Panc1 (cell line): ENCODE data around the gene CRYZ. TPM values are rescaled to one million over a fixed set of nuclear protein-coding genes. Genes with fewer than 3 reads are reported as not detected.

Experiments used
- ATAC-seq: fragments of 200-7000 bp; cut with Tn5 transposase; 2 replicates; pipeline ENCODE4 v1.9.1; 2020; ENCODE audit warnings: mild to moderate bottlenecking, moderate library complexity
- BruUV-seq: library from RNA; stranded (reverse); fragments of 400-500 nt; replicated peaks from 2 replicates; lab custom pipeline; 2021; lab: Mats Ljungman, UMichigan
- CTCF ChIA-PET: fragments of 300-600 bp; sonication (Branson Sonifier 250); formaldehyde crosslinking; loops from one replicate; lab custom pipeline; 2022; ENCODE audit warnings: antibody characterized with exemption; lab: Charles Lee
- POLR2A ChIA-PET: fragments of 300-600 bp; sonication (Branson Sonifier 250); formaldehyde crosslinking; loops from one replicate; lab custom pipeline; 2022; ENCODE audit warnings: antibody characterized with exemption; lab: Charles Lee
- DNase-seq: peaks from one replicate; pipeline ENCODE4 v3.0.0-alpha.2; 2010; ENCODE audit warnings: low read depth, low spot score
- H3K27ac ChIP-seq: 2 replicates; pipeline ENCODE4 v1.5.1; 2011; ENCODE audit warnings: mild to moderate bottlenecking, low read length, inconsistent platforms
- H3K27me3 ChIP-seq: fragments of 200-500 bp; sonication (Bioruptor generic); 2 replicates; pipeline ENCODE4 v1.6.0; 2014; ENCODE audit warnings: low read length, inconsistent platforms; ENCODE audit not compliant: control insufficient read depth, insufficient read depth
- H3K36me3 ChIP-seq: fragments of 200-500 bp; sonication (Bioruptor generic); 2 replicates; pipeline ENCODE4 v1.5.1; 2014; ENCODE audit warnings: inconsistent platforms, mild to moderate bottlenecking, low read length, moderate library complexity; ENCODE audit not compliant: control insufficient read depth, insufficient read depth
- H3K4me1 ChIP-seq: 2 replicates; pipeline ENCODE4 v1.5.1; 2011; ENCODE audit warnings: inconsistent platforms, mild to moderate bottlenecking, low read length, moderate library complexity; ENCODE audit not compliant: control insufficient read depth, insufficient read depth
- H3K4me3 ChIP-seq, 2 experiments: 2 replicates each; pipeline ENCODE4 v1.5.1; 2011 to 2012; ENCODE audit warnings: low read depth in 2 of 2, low read length in 2 of 2, mild to moderate bottlenecking in 2 of 2, inconsistent platforms in 1 of 2, moderate library complexity in 1 of 2
- H3K9me3 ChIP-seq: fragments of 200-500 bp; sonication (Bioruptor generic); 2 replicates; pipeline ENCODE4 v1.5.1; 2014; ENCODE audit warnings: low read depth, mild to moderate bottlenecking, inconsistent platforms, low read length, moderate library complexity; ENCODE audit not compliant: control insufficient read depth, insufficient read depth
- CTCF ChIP-seq: fragments of 450-650 bp; IDR thresholded peaks from 2 replicates; pipeline ENCODE4 v1.5.1; 2017; ENCODE audit warnings: mild to moderate bottlenecking
- POLR2AphosphoS5 ChIP-seq: IDR thresholded peaks from 2 replicates; pipeline ENCODE4 v1.6.1; 2012; ENCODE audit warnings: mild to moderate bottlenecking, low read depth, low read length, moderate library complexity
- REST ChIP-seq, 2 experiments: IDR thresholded peaks; 2 replicates each; pipeline ENCODE4 v1.6.1; 2011 to 2012; ENCODE audit warnings: low read depth in 2 of 2, control low read depth in 1 of 2, low read length in 1 of 2, mild to moderate bottlenecking in 1 of 2, moderate library complexity in 1 of 2; ENCODE audit not compliant: insufficient read depth in 1 of 2
- SIN3A ChIP-seq: IDR thresholded peaks from 2 replicates; pipeline ENCODE4 v1.6.1; 2012; ENCODE audit warnings: low read depth, mild to moderate bottlenecking, low read length, moderate library complexity, borderline replicate concordance; ENCODE audit not compliant: insufficient read depth
- TCF7L2 ChIP-seq: IDR thresholded peaks from 2 replicates; pipeline ENCODE4 v1.6.1; 2011; ENCODE audit warnings: mild to moderate bottlenecking, low read depth, low read length, inconsistent platforms
- in situ Hi-C: cut with HindIII; loops from 2 replicates; pipeline ENCODE4 v1.10.0; 2016; ENCODE audit warnings: low sequenced_read_pairs, low pct_unique_long_range_greater_than_20kb
- intact Hi-C: fragments of 100-400 bp; cut with micrococcal nuclease; formaldehyde crosslinking; loops from one replicate; pipeline ENCODE4 v1.10.0; 2022; ENCODE audit not compliant: unreplicated experiment
- total RNA-seq: library from RNA; stranded (reverse); gene quantifications from one replicate; pipeline ENCODE4 v1.2.1, GENCODE V29; 2021; ENCODE audit not compliant: unreplicated experiment

The CRYZ gene
- total RNA-seq, 1 experiment from 2014 or later: 32.7 TPM

GRCh38 chr1:74693473-74693872, 39.4 kb downstream of the CRYZ start:
- BruUV-seq: no TSS peak
- Histone ChIP-seq H3K36me3 (no peaks in the 10 kb centered on the region), H3K9me3 (no peaks in the 10 kb centered on the region), H3K4me1 (no peaks in the 10 kb centered on the region; the same call in 1 of the 2 replicates), H3K27ac (no peak overlapping the region), H3K27me3 (no peaks in the 10 kb centered on the region), H3K4me3 (no peak overlapping the region)
- ChIA-PET CTCF (interaction anchor here (0.7 kb wide), 1 partner anchor 194 kb away, joined by 6 read pairs; no protein-coding TSS in a partner anchor), POLR2A (no interaction called here)
- TF ChIP-seq TCF7L2 (no peak), POLR2AphosphoS5 (no peak)
- DNase-seq (peak; percentile 25), ATAC-seq (peak; percentile 68)
- intact Hi-C loops (loop anchor here (10.0 kb wide), 1 partner anchor 489 kb away; no protein-coding TSS in a partner anchor), in situ Hi-C loops (no loop called here)

GRCh38 chr1:74690909-74691308, 41.9 kb downstream of the CRYZ start:
- Histone ChIP-seq H3K9me3 (no peaks in the 10 kb centered on the region), H3K4me1 (no peaks in the 10 kb centered on the region; the same call in 1 of the 2 replicates), H3K27me3 (no peaks in the 10 kb centered on the region), H3K36me3 (no peaks in the 10 kb centered on the region), H3K27ac (no peak overlapping the region), H3K4me3 (no peak overlapping the region)
- in situ Hi-C loops (no loop called here), intact Hi-C loops (loop anchor here (10.0 kb wide), 1 partner anchor 486 kb away; no protein-coding TSS in a partner anchor)
- CTCF ChIA-PET: no interaction called here
- POLR2A ChIA-PET: no interaction called here
- no peak for DNase-seq
- TF ChIP-seq CTCF: no peak
- TF ChIP-seq TCF7L2: no peak
- no peak for TF ChIP-seq POLR2AphosphoS5
- TF ChIP-seq REST (IDR thresholded peaks at IDR 0.05; ENCODE audit: insufficient read depth in 1 of 2, low read depth in 2 of 2, low read length in 1 of 2): no peak
- TF ChIP-seq SIN3A: no peak
- no peak for ATAC-seq
- no TSS peak for BruUV-seq

GRCh38 chr1:74690364-74690696, 42.5 kb downstream of the CRYZ start:
- no peaks in the 10 kb centered on the region for H3K27me3 ChIP-seq
- no peaks in the 10 kb centered on the region for H3K9me3 ChIP-seq
- H3K36me3 ChIP-seq: no peaks in the 10 kb centered on the region
- intact Hi-C loops: loop anchor here (10.0 kb wide), 1 partner anchor 486 kb away; no protein-coding TSS in a partner anchor
- ATAC-seq: 0 out of 2 replicates have a peak, but pooled peaks have one; percentile 45
- no peak for TF ChIP-seq REST (IDR thresholded peaks at IDR 0.05; ENCODE audit: insufficient read depth in 1 of 2, low read depth in 2 of 2, low read length in 1 of 2)
- TF ChIP-seq SIN3A: no peak
- TF ChIP-seq CTCF: no peak
- no TSS peak for BruUV-seq
- ChIA-PET POLR2A (no interaction called here), CTCF (interaction anchor here (0.7 to 1.0 kb wide), 2 partner anchors 44 to 1244 kb away, joined by 3 read pairs; no protein-coding TSS in a partner anchor)
- H3K27ac ChIP-seq: no peak overlapping the region
- no peaks in the 10 kb centered on the region; the same call in 1 of the 2 replicates for H3K4me1 ChIP-seq
- no peak for DNase-seq
- H3K4me3 ChIP-seq: no peak overlapping the region
- in situ Hi-C loops: no loop called here
